Activated T-helper 1 cell treated with Interleukin-2 at 50 U/mL for 16 hours (primary cell): ENCODE data around the gene CABCOCO1.

Experiments used
- DNase-seq: peaks from one replicate; pipeline ENCODE4 v3.0.0-alpha.2; 2020; ENCODE audit warnings: low read depth

CABCOCO1 gene

DNA sequence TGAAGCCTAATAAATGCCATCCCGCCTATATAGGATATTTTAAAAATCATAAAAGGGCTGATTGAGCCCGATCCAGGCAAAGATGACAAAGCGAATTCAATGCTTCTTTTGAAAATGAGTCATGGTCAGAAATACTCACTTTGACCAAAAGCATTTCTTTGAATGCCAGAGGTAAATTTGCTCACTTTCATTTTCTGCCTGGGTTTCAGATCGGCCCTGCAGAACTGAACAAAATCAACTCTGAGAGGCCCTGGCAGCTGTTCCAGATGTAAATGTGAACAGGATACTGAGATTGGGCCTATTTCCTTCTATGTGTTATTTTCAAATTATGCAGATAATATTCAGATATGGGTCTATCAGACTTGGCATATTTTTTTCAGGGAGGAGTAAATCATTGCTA is 124.0 kb downstream of the CABCOCO1 start:
- DNase-seq: no peak

DNA sequence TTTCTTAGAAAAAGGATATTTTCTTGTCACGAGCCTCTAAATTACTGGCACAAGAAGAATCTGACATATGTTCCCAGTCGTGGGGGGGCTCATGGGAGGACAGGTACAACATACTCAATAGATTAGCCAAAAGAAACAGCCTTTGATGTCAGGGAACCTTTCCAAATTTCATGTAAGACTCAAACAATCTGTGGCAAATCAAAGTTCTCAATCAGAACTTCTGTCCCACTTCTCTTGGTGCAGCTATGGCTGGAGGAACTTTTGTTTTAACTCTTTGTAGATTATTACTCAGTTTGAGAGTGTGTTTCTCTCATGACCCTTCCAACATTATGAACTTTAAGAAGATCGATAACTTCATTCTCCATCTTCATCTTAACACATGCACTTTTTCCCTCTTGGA is 124.4 kb downstream of the CABCOCO1 start:
- DNase-seq: no peak

DNA sequence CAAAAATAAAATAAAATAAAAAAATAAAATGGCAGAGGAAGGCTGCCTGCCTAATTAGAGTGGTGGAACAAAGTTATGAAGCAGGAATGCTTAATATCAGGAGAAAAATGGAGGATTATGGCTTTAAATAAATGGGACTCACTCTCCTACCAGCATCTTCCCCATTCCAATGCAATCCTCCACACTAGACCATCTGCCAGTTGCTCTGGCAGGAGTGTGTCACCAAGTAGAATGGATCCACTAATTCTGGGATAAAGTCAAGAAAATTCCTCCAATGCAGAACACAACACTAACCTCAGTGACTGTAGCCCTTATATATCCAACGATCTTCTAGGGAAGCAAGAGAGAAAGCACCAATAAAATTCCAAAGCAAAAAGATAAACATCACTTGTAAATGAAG is 126.3 kb downstream of the CABCOCO1 start:
- no peak for DNase-seq

DNA sequence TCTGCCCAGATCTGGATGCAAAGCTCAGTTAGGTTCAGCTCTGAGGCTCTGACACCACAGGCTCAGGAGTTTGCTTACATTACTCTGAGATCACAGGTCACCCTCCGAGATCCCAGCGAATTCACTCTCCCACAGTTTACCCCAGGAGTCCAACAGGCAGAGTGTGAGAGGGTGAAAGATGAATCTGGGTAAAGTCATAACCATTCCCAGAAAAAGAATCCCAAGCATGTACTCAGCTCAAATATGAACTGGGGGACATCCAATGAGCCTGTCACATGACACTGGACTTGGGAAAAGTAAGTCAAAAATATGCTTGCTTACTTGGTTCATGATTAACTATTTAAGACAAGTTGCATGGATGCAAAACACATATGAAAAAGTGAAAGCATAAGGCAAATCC is 128.5 kb downstream of the CABCOCO1 start:
- no peak for DNase-seq

DNA sequence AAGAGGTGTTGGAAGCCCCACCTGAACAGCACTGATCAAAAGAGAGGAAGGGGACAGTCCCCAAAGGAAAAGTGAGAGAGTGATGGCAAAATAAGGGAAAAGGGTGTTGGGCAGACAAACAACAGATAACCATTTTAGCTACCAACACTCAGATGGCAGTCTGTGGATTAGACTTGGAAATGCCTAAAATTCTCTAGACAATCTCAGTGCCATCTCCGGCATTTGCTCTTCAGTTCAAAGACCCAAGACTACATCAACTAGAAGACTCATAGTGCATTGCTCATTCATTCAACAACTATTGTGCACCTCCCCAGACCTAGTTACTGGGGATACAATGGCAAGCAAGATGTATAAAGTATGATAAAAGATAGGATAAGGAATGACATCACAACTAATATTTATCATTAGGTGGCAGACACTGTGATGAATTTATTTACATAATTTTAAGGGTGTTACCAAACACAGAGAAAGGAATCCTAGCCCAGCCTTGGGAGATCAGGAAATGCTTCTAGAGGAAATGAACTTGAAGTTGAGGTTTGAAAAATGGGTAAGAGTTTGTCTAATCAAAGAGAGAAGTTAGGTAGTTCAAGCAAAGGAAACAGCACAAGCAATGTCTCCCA is 129.5 kb downstream of the CABCOCO1 start:
- DNase-seq: no peak

DNA sequence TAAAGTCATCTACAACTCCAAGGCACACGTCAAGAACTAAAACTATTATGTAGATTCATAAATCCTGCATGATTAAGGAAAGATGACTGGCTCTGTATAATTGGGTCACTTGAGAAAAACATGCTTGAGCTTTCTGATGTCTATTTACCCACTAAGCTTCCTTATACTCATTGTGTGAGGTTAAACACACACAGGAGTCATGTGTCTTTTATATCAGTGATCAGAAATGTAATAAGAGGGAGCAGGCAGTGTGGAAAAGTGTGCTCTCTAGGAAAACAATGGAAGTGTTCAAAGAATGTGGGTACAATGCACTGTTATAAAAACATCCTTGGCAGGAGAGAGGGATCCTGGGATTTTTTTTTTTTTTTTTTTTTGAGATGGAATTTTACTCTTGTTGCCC is 130.2 kb downstream of the CABCOCO1 start:
- no peak for DNase-seq

DNA sequence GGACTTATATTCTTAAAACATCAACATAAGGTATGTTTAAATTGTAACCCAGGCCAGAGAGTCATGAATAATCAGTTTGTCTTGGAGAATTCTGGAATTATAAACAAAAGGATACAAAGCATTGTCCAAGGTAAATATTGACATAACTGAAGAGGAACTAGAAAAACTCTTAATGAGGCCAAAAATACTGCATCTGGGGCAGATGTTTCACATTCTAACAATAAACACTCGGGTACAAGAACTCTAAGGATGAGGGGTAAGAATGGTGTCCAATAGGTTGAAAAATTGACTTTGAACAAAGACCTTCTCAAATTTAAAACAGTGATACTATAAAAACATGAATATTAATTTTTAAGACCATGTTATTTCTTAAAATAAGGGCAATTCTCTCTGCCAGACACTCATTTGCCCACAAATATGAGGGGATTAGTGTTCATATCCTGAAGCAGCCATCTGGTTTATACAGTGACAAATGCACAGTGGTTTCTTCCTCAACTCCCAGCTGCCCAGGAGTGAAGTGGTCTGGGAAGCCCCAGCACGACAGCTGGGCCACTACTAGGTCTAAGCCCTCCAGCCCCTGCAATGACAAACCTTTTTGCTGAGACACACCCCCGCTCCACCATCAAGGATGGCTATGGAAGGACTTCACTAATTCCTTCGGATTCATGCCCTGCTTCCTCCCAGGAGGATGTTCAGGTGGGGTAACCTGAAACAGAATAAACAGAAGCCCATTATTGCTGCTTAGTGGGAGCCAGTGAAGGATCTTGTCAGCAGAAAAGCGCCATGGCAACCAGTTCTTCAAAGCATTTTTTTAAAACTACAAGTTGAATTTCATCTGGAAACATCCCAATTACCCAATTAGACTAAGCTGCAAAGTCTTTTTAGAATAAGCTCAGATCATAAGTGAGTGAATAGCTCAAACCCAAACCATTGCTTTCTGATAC is 131.3 kb downstream of the CABCOCO1 start:
- no peak for DNase-seq

DNA sequence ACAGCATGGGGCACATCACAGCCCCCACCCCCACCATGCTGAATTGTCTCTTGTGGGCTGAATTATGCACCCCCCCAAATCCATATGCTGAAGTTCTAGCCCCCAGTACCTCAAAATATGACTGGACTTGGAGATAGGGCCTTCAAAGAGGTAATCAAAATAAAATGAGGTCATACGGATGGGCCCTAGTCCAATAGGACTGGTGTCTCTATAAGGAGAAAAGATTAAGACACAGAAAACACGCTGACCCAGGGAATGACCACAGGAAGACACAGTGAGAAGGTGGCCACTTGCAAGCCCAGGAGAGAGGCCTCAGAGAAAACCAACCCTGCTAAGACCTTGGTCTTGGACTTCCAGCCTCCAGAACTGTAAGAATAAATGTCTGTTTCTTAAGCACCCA is 132.4 kb downstream of the CABCOCO1 start:
- DNase-seq: no peak

DNA sequence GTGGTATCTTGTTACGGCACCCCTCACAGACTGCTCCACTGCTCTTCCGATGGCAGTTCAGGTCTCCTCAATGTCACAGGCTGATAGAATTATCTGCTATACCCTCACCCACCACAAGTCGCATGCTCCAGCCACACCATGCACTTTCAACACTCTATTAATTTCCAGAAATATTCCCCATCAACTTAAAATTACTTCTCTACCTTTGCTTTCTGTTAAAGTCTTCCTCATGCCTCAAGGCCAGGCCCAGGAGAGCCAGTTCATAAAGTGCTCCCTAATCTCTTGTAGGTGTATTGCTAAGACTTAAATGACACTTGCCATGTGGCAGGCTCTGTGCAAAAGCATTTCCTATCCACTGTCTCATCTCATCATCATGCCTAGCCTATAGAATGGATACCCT is 132.8 kb downstream of the CABCOCO1 start:
- DNase-seq: no peak

DNA sequence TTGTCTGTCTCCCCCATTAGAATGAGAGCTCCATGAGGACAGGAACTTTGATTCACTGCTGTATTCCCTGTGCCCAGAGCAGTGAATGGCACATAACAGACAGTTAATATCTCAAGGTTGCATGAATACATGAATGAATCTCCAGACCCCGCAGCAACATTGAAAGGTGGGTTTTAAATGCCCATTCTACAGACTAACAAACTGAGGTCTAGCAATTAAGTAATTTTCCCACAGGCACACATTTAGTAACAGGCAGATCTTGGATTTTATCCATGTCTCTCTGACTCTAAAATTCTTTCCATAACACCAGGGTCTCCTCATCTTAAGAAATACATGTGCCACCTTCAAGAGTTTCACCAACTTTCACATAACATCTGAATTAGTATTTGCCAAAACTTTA is 134.1 kb downstream of the CABCOCO1 start:
- no peak for DNase-seq

DNA sequence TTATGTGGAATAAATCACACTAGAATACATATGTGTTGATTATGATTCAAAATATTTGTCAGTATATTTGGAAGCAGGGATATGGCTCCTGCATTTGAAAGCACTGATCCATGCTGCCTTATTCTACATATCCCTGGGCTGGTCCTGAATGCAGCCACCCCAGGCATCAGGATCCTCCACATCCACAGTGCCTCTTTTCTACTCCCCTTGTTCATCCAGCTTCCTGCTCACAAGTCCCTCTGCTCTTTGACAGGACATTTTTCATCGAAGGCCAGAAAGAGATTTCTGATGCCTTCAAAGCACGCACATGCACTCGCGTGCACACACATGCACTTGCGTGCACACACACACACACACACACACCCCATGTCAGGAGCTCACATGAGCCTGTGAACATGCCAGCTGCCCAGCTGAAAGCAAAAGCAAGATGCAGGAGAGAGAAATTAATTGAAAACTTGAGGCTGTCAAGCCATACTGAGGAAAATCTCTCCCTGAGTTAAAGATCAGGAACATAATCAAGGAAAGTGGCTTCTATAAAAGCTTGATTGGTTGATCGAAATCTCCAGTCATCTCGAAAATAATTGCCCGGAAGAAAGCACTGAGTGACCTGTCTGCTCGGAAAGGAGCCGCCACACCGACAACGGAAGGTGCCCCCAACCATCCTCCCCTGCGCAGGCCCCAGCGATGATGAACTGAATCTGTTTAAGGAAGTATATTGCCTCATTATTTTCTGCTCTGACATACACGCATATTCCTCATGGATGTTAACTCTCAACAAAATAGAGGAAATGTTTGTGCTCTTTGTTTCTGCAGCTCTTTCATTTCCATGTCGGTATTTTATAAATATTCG is 134.8 kb downstream of the CABCOCO1 start:
- no peak for DNase-seq

DNA sequence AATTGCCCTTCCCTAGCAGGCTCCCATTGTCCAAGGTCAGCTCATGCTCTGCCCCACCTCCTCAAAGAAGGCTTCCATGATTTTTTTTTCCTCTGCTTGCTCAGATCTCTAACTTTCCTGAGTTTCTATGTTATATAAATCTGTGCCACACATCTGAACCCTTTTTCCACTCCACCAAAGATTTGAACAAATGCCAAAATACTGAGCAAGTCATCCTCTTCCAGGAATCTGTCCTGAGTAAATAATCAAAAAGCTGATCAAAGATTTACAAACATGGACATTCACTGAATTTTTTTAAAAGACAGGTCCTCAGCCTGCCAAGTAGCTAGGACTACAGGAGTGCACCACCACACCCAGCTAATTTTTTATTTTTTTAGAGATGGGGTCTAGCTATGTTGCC is 136.0 kb downstream of the CABCOCO1 start:
- DNase-seq: no peak

DNA sequence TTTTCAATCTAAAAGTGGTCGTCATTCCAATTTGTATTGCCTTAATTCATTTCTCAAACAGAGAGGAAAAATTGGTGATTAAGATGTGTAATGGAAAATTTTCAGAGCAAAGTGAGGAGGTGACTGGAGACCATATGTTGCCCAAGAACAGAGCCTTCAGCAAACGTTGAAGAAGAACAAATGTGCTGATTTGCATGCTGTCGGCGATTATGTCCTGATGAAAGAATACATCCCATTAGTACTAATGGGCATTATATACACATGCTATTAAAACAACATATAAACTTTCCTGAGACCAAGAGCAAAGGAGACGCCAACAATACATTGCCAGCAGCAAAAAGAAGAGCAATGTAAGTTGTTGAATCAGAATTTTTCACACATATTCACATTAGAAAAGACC is 138.8 kb downstream of the CABCOCO1 start:
- DNase-seq: no peak

DNA sequence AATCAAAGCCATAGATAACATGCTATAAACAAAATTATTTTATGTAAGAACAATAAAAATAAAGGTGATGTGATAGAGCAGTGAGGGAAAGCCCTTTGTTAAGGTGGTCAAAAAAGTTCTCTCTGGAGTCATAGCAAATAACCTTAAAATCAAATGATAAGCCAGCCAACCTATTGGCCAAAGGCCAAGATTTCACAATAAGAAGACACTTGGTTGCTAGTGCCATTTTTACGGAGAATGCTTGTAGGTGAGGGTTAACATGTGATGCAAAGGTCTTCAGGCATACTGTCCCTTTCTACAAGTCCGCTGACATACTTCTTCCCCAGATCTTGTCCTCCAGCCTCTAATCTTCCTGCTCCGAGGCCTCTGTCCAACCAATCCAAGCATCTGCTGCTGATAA is 140.5 kb downstream of the CABCOCO1 start:
- no peak for DNase-seq

DNA sequence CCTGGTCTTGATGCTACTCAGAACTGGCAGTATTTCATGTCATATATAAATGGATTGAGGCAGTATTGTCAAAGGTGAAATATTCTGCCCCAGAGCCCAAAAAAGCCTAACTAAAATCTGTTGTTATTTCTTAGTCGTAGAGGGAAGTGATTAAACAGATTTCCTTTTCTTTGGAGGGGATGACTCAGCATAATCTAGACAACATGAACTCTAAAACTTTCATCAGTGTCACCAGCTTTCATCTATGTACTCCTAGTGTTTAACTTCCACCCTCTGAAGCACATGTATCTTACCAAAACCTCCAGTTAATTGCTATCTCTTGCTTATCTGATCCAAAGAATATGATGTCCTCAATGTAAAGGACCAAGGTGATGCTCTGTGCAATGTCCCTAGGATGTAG is 141.7 kb downstream of the CABCOCO1 start:
- no peak for DNase-seq

DNA sequence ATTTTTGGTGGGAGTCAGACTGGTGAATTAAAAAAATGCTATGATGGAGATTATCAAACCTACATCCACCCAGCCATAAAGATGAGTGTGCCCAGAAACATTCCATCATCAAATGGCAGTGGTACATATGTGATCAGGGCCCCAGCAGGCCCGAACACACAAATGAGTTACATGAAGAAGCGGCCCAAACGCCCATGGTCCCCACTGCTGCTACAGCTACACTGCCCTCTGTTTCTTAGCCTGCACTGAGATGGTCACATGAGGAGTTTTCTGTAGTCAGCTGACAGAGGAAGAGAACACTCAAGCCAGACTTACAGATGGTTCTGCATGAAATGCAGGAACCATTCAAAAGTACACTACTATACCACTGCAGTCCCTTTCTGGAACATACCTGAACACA is 142.4 kb downstream of the CABCOCO1 start:
- DNase-seq: no peak

DNA sequence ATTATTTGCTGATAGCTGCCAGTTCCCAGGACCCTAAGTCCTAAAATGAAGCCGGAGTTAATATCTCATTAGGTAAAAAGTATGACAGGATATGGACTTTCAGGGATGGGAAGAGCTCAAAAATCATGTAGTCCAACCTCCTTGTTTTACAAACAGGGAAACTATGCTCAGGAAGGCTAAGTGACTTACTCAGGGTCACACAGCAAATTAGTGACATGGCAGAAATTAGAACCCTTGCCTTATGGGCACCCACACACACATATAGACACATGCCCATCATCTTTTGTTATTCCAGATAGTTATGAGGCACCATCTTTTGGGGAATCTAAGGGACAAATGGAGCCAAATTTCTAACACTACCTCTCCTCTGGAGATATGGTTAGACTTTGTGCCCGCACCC is 147.5 kb downstream of the CABCOCO1 start:
- DNase-seq: no peak

DNA sequence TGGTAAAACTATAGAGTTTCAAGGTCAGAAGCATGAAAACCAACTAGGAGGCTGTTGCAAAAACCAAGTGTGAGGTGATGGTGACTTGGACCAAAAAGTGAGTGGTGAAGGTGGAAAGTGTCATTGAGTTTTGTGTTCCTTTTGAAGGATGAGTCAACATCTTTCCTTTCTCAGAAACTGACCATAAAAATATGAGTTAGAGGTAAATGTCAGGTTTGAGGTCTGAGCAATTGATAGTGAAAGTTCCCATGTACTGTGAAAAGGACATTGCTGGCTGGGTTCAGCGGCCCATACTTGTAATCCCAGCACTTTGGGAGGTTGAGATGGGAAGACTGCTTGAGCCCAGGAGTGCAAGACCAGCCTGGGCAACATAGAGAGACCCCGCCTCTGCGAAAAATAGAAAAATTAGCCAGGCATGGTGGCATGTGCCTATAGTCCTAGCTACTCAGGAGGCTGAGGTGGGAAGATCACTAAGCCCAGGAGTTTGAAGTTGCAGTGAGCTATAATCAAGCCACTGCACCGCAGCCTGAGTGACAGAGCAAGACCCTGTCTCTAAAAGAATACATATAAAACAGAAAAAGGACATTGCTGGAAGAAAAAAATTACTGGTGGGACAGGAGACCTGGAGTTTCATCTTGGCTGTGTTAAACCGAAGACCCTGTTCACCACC is 149.5 kb downstream of the CABCOCO1 start:
- no peak for DNase-seq

DNA sequence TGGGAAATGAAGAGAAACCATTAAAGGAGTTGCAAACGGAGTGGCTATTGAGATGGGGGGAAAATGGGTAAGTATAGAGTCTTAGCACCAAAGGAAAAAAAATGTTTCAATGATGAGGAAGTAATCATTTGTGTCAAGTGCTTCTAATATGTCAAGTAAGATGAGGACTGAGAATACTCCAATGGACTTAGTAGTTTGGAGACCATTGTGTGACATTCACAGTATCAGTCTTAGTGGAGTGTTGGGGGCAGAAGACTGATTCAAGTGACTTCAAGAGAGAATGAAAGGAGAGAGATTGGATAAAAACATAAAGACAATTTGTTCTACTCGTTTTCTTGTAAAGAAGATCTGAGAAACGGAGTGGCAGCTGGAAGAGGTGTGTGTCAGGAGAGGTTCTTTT is 150.2 kb downstream of the CABCOCO1 start:
- no peak for DNase-seq

DNA sequence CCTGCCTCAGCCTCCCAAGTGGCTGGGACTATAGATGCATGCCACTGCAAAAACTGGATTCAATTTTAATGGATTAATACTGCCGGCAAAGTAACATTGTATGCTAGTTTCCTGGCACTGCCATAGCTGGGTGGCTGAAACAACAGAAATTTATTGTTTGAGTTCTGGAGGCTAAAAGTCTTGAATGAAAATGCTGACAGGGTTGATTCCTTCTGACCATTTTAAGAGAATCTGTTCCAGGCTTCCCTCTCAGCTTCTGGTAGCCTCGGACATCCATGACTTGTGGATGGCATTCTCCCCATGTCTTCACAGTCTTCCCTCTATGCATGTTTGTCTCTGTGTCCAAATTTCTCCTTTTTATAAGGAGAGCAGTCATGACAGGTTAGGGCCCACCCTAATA is 151.4 kb downstream of the CABCOCO1 start:
- DNase-seq: no peak

DNA sequence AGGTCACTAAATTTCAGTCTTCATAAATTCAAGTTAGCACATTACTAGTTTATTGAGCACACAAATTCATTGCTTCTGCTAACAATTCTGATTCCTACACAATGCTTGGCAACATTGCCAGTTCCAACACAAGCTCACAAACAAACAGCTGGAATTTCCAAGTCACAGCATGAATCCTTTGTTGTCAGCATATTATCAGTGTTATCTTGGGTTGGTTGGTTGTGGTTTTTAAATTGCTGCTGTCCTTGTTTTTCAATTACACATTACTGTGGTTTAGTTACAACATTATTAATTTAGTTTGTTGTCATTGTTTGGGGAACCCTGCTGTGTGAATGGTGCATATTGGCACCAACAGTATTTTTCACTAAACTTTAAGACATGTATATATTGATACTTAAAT is 152.8 kb downstream of the CABCOCO1 start:
- no peak for DNase-seq
